ENCODE measurements around the gene ANKS1B.

GRCh38 chr12:99567072-99567471 lies 417.7 kb downstream of the ANKS1B start:
- TF ChIP-seq, protein P1, sequence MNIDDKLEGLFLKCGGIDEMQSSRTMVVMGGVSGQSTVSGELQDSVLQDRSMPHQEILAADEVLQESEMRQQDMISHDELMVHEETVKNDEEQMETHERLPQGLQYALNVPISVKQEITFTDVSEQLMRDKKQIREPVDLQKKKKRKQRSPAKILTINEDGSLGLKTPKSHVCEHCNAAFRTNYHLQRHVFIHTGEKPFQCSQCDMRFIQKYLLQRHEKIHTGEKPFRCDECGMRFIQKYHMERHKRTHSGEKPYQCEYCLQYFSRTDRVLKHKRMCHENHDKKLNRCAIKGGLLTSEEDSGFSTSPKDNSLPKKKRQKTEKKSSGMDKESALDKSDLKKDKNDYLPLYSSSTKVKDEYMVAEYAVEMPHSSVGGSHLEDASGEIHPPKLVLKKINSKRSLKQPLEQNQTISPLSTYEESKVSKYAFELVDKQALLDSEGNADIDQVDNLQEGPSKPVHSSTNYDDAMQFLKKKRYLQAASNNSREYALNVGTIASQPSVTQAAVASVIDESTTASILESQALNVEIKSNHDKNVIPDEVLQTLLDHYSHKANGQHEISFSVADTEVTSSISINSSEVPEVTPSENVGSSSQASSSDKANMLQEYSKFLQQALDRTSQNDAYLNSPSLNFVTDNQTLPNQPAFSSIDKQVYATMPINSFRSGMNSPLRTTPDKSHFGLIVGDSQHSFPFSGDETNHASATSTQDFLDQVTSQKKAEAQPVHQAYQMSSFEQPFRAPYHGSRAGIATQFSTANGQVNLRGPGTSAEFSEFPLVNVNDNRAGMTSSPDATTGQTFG (tag by site-specific recombination; IDR thresholded peaks at IDR 0.05; ENCODE audit: borderline replicate concordance), result no peak
- TF ChIP-seq CTCF (tag by site-specific recombination; IDR thresholded peaks at IDR 0.05), result no peak
- no peak for TF ChIP-seq ZNF24 (tag by site-specific recombination; IDR thresholded peaks at IDR 0.05)
- TF ChIP-seq, protein P2, sequence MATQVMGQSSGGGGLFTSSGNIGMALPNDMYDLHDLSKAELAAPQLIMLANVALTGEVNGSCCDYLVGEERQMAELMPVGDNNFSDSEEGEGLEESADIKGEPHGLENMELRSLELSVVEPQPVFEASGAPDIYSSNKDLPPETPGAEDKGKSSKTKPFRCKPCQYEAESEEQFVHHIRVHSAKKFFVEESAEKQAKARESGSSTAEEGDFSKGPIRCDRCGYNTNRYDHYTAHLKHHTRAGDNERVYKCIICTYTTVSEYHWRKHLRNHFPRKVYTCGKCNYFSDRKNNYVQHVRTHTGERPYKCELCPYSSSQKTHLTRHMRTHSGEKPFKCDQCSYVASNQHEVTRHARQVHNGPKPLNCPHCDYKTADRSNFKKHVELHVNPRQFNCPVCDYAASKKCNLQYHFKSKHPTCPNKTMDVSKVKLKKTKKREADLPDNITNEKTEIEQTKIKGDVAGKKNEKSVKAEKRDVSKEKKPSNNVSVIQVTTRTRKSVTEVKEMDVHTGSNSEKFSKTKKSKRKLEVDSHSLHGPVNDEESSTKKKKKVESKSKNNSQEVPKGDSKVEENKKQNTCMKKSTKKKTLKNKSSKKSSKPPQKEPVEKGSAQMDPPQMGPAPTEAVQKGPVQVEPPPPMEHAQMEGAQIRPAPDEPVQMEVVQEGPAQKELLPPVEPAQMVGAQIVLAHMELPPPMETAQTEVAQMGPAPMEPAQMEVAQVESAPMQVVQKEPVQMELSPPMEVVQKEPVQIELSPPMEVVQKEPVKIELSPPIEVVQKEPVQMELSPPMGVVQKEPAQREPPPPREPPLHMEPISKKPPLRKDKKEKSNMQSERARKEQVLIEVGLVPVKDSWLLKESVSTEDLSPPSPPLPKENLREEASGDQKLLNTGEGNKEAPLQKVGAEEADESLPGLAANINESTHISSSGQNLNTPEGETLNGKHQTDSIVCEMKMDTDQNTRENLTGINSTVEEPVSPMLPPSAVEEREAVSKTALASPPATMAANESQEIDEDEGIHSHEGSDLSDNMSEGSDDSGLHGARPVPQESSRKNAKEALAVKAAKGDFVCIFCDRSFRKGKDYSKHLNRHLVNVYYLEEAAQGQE (tag by site-specific recombination; IDR thresholded peaks at IDR 0.05), result no peak
- TF ChIP-seq, protein P3, sequence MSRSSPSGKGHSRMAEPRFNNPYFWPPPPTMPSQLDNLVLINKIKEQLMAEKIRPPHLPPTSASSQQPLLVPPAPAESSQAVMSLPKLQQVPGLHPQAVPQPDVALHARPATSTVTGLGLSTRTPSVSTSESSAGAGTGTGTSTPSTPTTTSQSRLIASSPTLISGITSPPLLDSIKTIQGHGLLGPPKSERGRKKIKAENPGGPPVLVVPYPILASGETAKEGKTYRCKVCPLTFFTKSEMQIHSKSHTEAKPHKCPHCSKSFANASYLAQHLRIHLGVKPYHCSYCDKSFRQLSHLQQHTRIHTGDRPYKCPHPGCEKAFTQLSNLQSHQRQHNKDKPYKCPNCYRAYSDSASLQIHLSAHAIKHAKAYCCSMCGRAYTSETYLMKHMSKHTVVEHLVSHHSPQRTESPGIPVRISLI (tag by site-specific recombination; IDR thresholded peaks at IDR 0.05), result no peak
- TF ChIP-seq SCRT1 (tag by site-specific recombination; IDR thresholded peaks at IDR 0.05; ENCODE audit: borderline replicate concordance), result no peak
- TF ChIP-seq ZNF121 (tag by site-specific recombination; IDR thresholded peaks at IDR 0.05), result no peak
- TF ChIP-seq, protein P4, sequence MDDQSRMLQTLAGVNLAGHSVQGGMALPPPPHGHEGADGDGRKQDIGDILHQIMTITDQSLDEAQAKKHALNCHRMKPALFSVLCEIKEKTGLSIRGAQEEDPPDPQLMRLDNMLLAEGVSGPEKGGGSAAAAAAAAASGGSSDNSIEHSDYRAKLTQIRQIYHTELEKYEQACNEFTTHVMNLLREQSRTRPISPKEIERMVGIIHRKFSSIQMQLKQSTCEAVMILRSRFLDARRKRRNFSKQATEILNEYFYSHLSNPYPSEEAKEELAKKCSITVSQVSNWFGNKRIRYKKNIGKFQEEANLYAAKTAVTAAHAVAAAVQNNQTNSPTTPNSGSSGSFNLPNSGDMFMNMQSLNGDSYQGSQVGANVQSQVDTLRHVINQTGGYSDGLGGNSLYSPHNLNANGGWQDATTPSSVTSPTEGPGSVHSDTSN (CRISPR knock-in tag; IDR thresholded peaks at IDR 0.05), result no peak
- TF ChIP-seq ZFP41 (tag by site-specific recombination; IDR thresholded peaks at IDR 0.05; ENCODE audit: borderline replicate concordance), result no peak
- no peak for TF ChIP-seq ZNF560 (tag by site-specific recombination; IDR thresholded peaks at IDR 0.05; ENCODE audit: borderline replicate concordance)
- no peak for TF ChIP-seq ZBTB20 (tag by site-specific recombination; IDR thresholded peaks at IDR 0.05)
- no peak for TF ChIP-seq ZNF704 (tag by site-specific recombination; IDR thresholded peaks at IDR 0.05)

All from HEK293 (cell line).